ENCODE measurements around the gene CDX2.

DNA sequence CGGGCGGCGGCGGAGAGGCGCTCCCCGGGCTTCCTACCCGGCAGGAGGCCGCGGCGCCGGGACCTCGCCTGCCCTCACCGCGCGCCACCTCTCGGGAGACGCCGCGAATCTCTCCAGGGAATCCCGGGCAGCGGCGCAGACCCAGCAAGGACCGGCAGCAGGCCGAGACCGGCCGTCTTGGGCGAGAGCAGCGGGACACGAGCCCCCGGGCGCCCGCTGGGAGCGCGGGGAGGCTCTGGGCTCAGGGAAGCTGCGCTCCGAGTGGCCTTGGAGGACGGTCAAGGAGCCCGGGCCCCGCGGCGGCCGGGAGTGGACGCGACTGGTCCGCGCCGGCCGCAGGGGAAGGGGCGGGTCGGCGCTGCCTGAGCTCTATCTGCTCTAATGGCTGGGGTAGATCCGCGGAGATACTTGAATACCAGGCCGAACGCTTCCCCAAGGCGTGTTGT lies 14.7 kb downstream of the CDX2 start:
- TF ChIP-seq, protein P1, sequence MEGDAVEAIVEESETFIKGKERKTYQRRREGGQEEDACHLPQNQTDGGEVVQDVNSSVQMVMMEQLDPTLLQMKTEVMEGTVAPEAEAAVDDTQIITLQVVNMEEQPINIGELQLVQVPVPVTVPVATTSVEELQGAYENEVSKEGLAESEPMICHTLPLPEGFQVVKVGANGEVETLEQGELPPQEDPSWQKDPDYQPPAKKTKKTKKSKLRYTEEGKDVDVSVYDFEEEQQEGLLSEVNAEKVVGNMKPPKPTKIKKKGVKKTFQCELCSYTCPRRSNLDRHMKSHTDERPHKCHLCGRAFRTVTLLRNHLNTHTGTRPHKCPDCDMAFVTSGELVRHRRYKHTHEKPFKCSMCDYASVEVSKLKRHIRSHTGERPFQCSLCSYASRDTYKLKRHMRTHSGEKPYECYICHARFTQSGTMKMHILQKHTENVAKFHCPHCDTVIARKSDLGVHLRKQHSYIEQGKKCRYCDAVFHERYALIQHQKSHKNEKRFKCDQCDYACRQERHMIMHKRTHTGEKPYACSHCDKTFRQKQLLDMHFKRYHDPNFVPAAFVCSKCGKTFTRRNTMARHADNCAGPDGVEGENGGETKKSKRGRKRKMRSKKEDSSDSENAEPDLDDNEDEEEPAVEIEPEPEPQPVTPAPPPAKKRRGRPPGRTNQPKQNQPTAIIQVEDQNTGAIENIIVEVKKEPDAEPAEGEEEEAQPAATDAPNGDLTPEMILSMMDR (IDR thresholded peaks at IDR 0.05), result no peak
- no peak for TF ChIP-seq POLR2A (IDR thresholded peaks at IDR 0.05)

Measured in lower leg skin (tissue), 3 donors.